HUES6 (cell line): Measurements from ENCODE around the gene NDUFA11.

Experiments used
- H3K27ac ChIP-seq: 2 replicates; pipeline ENCODE4 v1.7.0; 2013; ENCODE audit warnings: low read depth, mild to moderate bottlenecking, low read length, inconsistent platforms
- H3K27me3 ChIP-seq: 2 replicates; pipeline ENCODE4 v1.6.1; 2013; ENCODE audit warnings: low read length; ENCODE audit not compliant: control insufficient read depth, insufficient read depth
- H3K36me3 ChIP-seq: 2 replicates; pipeline ENCODE4 v1.6.1; 2013; ENCODE audit warnings: low read length; ENCODE audit not compliant: control insufficient read depth, insufficient read depth
- H3K4me1 ChIP-seq: 2 replicates; pipeline ENCODE4 v1.6.1; 2013; ENCODE audit warnings: low read length; ENCODE audit not compliant: control insufficient read depth, insufficient read depth
- H3K4me3 ChIP-seq: 2 replicates; pipeline ENCODE4 v1.5.1; 2013; ENCODE audit warnings: low read depth, low read length
- H3K9ac ChIP-seq: one replicate; pipeline ENCODE4 v1.6.1; 2013; ENCODE audit warnings: mild to moderate bottlenecking, low read length
- H3K9me3 ChIP-seq: 2 replicates; pipeline ENCODE4 v1.6.1; 2013; ENCODE audit warnings: low read depth, low read length; ENCODE audit not compliant: control insufficient read depth, insufficient read depth

Gene NDUFA11

DNA sequence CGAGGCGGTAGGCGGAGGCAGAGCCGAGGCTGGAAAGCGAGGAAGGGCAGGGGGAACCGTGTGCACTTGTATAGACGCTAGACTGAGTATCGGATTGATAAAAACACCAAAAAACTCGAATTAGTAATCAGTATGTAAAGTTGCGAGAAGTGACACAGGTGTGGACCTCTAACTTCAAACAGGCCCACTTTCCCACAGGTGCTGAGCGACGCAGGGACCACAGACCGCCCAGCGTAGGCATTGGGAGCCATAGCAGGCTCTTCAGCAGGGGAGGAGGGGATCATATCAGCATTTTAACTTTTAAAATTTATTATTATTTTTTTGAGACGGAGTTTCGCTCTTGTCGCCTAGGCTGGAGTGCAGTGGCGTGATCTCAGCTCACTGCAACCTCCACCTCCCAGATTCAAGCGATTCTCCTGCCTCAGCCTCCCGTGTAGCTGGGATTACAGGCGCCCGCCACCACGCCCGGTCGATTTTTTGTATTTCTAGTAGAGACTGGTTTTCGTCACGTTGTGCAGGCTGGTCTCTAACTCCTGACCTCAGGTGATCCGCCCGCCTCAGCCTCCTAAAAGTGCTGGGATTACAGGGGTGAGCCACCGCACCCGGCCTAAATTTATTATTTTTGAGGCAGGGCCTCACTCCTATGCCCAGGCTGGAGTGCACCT lies 1.7 kb upstream of the NDUFA11 start:
- no peak overlapping the region for H3K27ac ChIP-seq
- peak overlapping the region; percentile 76 for H3K9ac ChIP-seq
- peak overlapping the region; percentile 88 for H3K4me3 ChIP-seq

GRCh38 chr19:5904352-5905113 lies 943 bp upstream of the NDUFA11 start, which contains the start of gene VMAC:
VMAC (plus strand) TSS chr19:5904872; CDS start chr19:5904891, 19 bp downstream.
- Histone ChIP-seq H3K27me3 (no peaks in the 10 kb centered on the region), H3K27ac (peak within 1 kb of the TSS; percentile 95), H3K4me1 (no peaks in the 10 kb centered on the region), H3K9me3 (no peaks in the 10 kb centered on the region), H3K36me3 (peaks cover 11% of the 10 kb centered on the region), H3K4me3 (peak within 1 kb of the TSS; percentile 99), H3K9ac (peak within 1 kb of the TSS; percentile 99)

More for the DNA sequence above, 1.7 kb upstream of the NDUFA11 start:
- peaks cover 6% of the 10 kb centered on the region for H3K36me3 ChIP-seq
- H3K9me3 ChIP-seq: no peaks in the 10 kb centered on the region
- H3K27me3 ChIP-seq: no peaks in the 10 kb centered on the region
- H3K4me1 ChIP-seq: no peaks in the 10 kb centered on the region

GRCh38 chr19:5903056-5903623 lies 450 bp downstream of the NDUFA11 start:
- Histone ChIP-seq H3K9ac (peak overlapping the region; percentile 99), H3K4me1 (no peaks in the 10 kb centered on the region), H3K4me3 (peak overlapping the region; percentile 99), H3K9me3 (no peaks in the 10 kb centered on the region), H3K27me3 (no peaks in the 10 kb centered on the region), H3K27ac (peak overlapping the region; percentile 95), H3K36me3 (peaks cover 11% of the 10 kb centered on the region)

DNA sequence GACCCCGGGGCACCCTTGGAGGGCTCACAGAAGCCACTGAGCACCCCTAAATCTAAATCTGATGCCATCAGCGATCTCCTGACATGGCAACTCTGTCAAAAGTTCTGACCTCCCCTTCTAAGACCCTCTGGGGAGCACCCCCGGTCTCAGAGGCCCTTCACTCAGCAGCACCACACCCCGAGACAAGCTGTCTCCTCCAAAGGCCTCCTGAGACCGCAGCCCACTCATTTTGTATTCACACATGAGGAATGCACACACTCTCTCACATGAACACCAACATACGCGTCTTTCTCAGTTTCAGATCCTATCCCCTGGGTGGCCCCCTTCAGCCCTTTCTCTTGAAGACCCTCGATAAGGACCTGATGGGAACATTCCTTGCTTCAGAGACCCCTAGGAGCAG lies 2.6 kb downstream of the NDUFA11 start:
- Histone ChIP-seq H3K4me3 (no peak overlapping the region), H3K4me1 (no peaks in the 10 kb centered on the region), H3K9ac (no peak overlapping the region), H3K36me3 (peaks cover 23% of the 10 kb centered on the region), H3K27me3 (no peaks in the 10 kb centered on the region), H3K9me3 (no peaks in the 10 kb centered on the region), H3K27ac (no peak overlapping the region)

GRCh38 chr19:5899728-5900526 lies 3.7 kb downstream of the NDUFA11 start:
- Histone ChIP-seq H3K4me3 (no peak overlapping the region), H3K27ac (no peak overlapping the region), H3K4me1 (no peaks in the 10 kb centered on the region), H3K27me3 (no peaks in the 10 kb centered on the region), H3K36me3 (peaks cover 33% of the 10 kb centered on the region), H3K9me3 (no peaks in the 10 kb centered on the region), H3K9ac (no peak overlapping the region)

- Histone ChIP-seq H3K4me3 (no peak overlapping the region), H3K4me1 (peaks cover 2% of the 10 kb centered on the region), H3K27ac (no peak overlapping the region), H3K36me3 (peaks cover 35% of the 10 kb centered on the region), H3K9ac (no peak overlapping the region), H3K27me3 (no peaks in the 10 kb centered on the region), H3K9me3 (no peaks in the 10 kb centered on the region)
Observed at GRCh38 chr19:5897189-5897969, 6.2 kb downstream of the NDUFA11 start.

GRCh38 chr19:5896365-5897076 lies 7.1 kb downstream of the NDUFA11 start:
- Histone ChIP-seq H3K9ac (no peak overlapping the region), H3K9me3 (no peaks in the 10 kb centered on the region), H3K36me3 (peaks cover 35% of the 10 kb centered on the region), H3K27ac (no peak overlapping the region), H3K4me1 (peaks cover 9% of the 10 kb centered on the region), H3K27me3 (no peaks in the 10 kb centered on the region), H3K4me3 (no peak overlapping the region)

DNA sequence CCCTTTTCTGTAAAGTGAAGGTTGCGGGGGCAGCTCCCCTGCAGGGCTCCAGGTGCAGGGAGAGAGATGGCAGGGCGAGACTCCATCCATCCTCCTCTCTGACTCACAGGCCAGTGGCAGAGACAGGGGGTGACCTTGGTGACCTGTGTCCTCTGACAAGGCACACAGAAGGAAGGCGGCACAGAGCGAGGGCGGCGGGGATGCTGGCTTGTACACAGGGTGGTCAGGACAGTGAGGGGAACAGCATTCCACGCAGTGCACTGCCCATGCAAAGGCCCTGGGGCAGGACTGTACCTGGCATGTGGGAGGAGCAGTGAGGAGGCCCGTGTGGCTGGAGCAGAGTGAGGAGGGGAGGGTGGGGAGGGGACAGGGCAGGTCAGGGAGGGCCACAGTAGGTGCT lies 7.7 kb downstream of the NDUFA11 start:
- no peak overlapping the region for H3K27ac ChIP-seq
- H3K4me3 ChIP-seq: no peak overlapping the region
- peaks cover 9% of the 10 kb centered on the region for H3K4me1 ChIP-seq
- H3K9ac ChIP-seq: no peak overlapping the region
- H3K36me3 ChIP-seq: peaks cover 30% of the 10 kb centered on the region
- no peaks in the 10 kb centered on the region for H3K9me3 ChIP-seq
- H3K27me3 ChIP-seq: no peaks in the 10 kb centered on the region

- Histone ChIP-seq H3K36me3 (peaks cover 30% of the 10 kb centered on the region), H3K27ac (no peak overlapping the region), H3K9me3 (no peaks in the 10 kb centered on the region), H3K27me3 (no peaks in the 10 kb centered on the region), H3K4me3 (no peak overlapping the region), H3K4me1 (peaks cover 9% of the 10 kb centered on the region), H3K9ac (no peak overlapping the region)
Observed at GRCh38 chr19:5895409-5895808, 8.2 kb downstream of the NDUFA11 start.
